ENCODE measurements around the gene SLC44A1.

The SLC44A1 gene

GRCh38 chr9:105244003-105244733, at the start of gene SLC44A1:
Gene SLC44A1, plus strand, starts transcription at chr9:105244651. Its CDS starts 218 bp downstream, at chr9:105244869.
- DNase-seq = peak; percentile 76 to 92 (median 80)

DNA sequence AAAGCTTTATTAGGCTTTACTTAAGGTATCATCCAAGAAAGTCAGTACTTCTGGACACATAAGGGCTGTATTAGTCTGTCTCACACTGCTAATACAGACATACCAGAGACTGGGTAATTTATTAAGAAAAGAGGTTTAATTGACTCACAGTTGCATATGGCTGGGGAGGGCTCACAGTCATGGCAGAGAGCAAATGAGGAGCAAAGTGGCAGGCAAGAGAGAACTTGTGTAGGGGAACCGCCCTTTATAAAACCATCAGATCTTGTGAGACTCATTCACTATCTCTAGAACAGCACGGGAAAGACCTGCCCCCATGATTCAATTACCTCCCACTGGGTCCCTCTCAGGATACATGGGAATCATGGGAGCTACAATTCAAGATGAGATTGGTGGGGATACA, 49.2 kb upstream of the SLC44A1 start:
- DNase-seq = no peak

- no peak for DNase-seq
Measured at GRCh38 chr9:105198023-105198422, 46.4 kb upstream of the SLC44A1 start.

- no peak for DNase-seq
Measured at GRCh38 chr9:105198865-105199264, 45.6 kb upstream of the SLC44A1 start.

DNA sequence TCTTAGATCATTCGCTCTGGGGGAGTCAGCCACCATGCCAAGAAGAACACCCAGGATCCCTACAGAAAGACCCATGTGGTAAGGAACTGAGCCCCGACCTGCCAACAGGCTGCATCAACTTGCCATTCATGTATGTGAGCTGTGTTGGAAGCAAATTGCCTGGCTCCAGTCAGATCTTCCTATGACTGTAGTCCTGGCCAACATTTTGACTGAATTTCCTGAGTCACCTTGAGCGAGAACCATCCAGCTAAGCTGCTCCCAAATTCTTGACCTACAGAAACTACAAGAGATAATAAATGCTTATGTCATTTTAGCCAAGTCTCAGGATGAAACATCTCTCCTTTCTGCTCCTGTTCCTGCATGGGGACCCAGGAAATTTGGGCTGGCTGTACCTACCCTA, 40.0 kb upstream of the SLC44A1 start:
- no peak for DNase-seq

DNA sequence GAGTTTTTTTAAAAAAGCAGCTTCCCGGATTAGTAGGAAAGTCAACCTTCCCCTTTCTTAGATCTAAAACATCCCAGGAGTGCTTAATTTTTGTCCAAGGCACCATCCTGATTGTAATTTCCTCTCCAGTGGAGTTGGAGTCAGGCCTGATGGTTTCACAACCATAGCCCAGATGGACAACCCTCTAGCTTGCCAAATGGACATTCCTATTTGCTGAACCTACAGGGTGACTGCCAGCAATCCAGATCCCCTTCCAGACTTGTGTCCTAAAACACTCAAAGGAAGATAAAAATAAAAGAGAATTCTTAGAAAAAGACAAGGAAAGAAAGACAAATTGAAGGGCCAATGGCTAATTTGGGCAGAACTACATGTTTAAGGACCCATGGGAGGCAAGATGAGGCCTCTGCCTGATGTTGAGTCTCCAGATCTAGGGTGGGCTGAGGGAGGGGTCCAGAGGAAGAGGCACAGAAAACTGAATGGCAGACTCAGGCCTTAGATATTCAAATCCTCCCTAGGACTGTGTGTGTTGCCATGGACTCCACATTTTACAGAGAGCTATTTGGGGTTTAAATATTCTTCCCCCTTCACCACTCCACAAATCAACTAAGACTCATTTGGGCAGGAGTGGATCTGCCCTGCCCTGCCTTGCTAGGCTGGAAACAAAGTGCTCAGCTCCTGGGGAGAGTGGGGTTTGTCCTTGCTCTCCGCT, 38.5 kb upstream of the SLC44A1 start:
- no peak for DNase-seq

DNA sequence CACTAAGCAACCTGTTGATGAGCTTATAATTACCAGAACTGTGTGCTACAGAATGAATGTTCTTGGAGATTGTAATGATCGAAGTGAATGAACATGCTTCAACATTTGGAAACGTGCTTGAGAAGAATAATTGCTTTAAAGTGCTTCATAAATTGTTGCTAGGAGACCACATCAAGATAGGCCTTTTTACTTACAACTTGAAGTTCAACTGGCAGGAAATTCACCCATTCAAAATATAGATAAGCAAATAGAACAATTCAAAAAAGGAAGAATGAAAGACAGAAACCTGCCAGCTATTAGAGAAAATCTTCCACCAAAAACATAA, 38.0 kb upstream of the SLC44A1 start:
- DNase-seq = no peak

DNA sequence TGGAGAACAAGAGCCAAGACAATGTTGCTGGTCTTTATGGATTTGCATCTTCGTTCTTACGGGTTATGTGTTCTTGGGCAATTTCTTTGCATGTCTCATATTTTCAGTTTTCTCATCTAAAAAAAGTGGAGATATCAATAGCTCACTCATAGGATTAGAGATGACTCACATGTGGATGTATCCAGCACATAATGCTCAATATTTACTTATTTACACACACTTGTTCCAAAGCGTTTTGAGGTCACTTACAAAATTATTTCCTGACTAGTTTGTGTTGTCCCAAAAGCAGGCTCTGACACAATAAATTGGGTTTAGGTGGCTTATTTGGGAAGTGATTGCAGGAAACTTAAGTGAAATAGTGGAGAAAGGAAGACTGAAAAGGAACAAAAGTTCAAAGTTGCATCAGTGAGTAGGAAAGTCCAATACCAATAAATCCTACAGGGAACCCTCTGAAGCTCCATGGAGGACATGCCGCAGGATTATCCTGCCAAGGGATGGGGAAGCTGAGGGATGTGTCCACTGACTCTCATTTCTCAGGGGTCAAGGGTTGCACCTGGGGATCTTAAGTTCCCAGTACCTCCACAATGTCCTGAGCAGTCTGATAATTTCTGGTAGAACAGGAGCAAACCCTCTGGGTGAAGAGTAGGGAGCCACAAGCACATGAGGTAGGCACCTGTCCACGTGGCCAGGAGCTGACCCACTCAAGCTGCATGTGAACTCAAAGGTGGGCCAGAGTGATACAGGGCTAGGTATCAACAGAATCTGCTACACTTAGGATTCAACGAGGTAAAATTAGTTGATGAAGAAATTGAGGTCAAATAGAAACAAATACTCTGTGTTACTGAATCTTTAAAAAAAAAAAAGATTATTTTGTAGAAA, 37.4 kb upstream of the SLC44A1 start:
- no peak for DNase-seq

- DNase-seq = no peak
Measured at GRCh38 chr9:105216440-105217178, 27.8 kb upstream of the SLC44A1 start.

GRCh38 chr9:105218673-105219072, 25.8 kb upstream of the SLC44A1 start:
- DNase-seq = no peak

- no peak for DNase-seq
Measured at GRCh38 chr9:105219291-105219805, 25.1 kb upstream of the SLC44A1 start.

GRCh38 chr9:105220451-105220850, 24.0 kb upstream of the SLC44A1 start:
- DNase-seq = no peak

DNA sequence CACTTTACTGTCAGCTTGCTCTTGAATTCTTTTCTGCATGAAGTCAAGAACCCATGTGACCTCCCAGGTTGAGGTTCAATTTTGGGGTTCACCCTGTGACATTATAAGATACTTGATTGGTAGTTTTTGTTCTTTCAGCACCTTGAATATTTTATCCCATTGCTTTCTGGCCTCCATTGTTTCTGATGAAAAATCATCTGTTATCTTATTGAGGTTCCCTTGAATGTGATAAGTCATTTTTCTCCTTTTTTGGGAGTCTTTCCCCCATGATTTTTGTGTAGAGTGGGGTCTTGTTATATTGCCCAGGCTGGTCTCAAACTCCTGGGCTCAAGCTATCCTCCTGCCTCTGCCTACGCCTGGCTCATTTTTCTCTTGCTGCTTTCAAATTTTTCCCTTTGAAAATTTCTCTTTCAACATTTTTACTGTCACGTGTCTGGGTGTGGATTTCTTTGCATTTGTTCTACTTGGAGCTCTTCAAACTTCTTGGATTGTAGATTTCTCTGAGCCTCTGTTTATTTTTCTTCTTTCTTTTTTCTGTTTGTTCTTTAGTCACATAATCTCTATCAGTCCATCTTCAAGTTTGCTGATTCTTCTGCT, 20.8 kb upstream of the SLC44A1 start:
- DNase-seq = no peak

- no peak for DNase-seq
Measured at GRCh38 chr9:105226055-105226454, 18.4 kb upstream of the SLC44A1 start.

DNA sequence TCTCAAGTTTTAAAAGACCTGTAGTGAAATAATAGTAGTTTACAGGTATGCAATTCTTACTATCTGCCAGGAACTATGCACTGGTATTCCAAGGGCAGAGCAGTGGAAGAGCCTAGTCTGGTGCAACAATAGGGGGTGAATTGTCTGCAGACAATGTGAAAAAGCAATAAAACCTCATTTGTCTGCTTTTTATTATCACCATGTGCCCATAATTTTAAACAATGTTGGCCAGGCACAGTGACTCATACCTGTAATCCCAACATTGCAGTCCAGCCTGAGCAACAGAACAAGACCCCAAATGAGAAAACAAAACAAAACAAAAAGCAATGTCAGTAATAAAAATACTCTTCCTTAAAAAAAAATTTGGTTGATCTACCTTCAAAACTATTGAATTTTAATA, 12.2 kb upstream of the SLC44A1 start:
- no peak for DNase-seq

GRCh38 chr9:105233873-105234272, 10.6 kb upstream of the SLC44A1 start:
- no peak for DNase-seq

DNA sequence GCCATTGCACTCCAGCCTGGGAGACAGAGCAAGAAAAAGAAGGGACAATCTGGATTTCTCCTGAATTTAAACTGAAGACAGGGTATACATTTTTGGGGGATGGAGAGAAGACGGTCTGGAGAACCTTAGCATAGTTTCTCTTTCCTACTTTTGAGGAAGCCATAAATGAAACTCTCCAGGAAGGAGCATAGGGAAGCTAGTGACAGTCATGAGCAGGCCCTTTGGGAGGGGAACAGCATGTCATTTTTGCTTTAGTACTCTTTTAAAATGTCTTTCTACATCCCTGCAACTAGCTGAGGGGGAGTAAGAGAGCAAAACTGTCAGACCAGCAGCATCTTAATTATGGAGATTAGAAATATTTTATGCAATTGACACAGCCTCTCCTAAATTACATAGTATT, 8.2 kb upstream of the SLC44A1 start:
- no peak for DNase-seq

DNA sequence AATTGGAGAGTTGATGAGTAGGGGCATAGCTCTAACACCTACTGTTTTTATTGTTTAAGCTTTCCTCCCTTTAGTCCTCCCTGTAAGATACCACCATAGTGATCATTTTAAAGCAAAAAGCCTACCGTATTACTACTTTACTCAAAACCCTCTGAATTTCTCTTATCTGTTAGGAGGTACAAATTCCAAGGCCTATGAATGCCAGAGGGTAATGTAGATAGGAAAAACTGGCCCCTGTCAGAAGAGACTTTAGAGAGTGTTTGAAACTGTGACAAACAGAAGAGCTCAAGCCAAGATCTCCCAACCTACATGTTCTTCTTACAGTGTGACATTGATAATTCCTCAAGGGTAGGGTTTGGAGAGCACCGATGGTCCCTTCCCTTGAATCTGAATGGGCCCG, 7.2 kb upstream of the SLC44A1 start:
- DNase-seq = no peak

DNA sequence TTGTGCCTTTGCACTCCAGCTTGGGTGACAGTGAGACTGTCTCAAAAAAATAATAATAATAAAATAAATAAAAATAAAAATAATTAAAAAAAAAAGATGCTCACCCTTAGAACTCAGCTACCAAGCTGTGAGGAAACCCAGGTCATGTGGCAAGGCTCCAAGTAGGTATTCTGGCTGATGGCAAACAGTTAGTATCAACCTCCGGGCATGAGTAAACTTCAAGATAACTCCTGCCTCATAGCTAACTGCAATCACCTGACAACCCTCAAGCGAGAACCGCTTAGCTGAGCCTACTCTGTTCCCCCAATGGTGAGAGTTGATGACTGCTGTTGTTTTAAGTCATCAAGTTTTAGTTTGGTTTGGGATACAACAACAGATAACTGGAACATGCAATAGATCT, 6.1 kb upstream of the SLC44A1 start:
- no peak for DNase-seq

GRCh38 chr9:105241356-105242043, 3.0 kb upstream of the SLC44A1 start:
- DNase-seq = no peak

GRCh38 chr9:105242062-105242461, 2.4 kb upstream of the SLC44A1 start:
- DNase-seq = no peak

- no peak for DNase-seq
Measured at GRCh38 chr9:105242557-105242956, 1.9 kb upstream of the SLC44A1 start.

Measured in activated naive CD4-positive, alpha-beta T cell (primary cell).